NB4 (cell line): ENCODE data around the gene FANCC.

Experiments used
- DNase-seq: peaks from one replicate; pipeline ENCODE4 v3.0.0; 2010; ENCODE audit warnings: low read depth
- H3K4me3 ChIP-seq: one replicate; pipeline ENCODE4 v1.5.1; 2011; ENCODE audit warnings: mild to moderate bottlenecking, low read depth, low read length, moderate library complexity
- MYC ChIP-seq: IDR thresholded peaks from 2 replicates; pipeline ENCODE4 v1.6.1; 2011; ENCODE audit warnings: low read depth, low read length
- POLR2A ChIP-seq: IDR thresholded peaks from 2 replicates; pipeline ENCODE4 v1.6.1; 2011; ENCODE audit warnings: mild to moderate bottlenecking; ENCODE audit not compliant: insufficient read length; ENCODE audit errors: extremely low read depth
- TF ChIP-seq, protein P1 (sequence below): IDR thresholded peaks from one replicate; pipeline ENCODE4 v1.5.1; 2012; ENCODE audit warnings: low read depth, low read length
- TF ChIP-seq, protein P2 (sequence below): IDR thresholded peaks from 2 replicates; pipeline ENCODE4 v1.6.1; 2011; ENCODE audit warnings: low read depth, low read length

FANCC gene

DNA sequence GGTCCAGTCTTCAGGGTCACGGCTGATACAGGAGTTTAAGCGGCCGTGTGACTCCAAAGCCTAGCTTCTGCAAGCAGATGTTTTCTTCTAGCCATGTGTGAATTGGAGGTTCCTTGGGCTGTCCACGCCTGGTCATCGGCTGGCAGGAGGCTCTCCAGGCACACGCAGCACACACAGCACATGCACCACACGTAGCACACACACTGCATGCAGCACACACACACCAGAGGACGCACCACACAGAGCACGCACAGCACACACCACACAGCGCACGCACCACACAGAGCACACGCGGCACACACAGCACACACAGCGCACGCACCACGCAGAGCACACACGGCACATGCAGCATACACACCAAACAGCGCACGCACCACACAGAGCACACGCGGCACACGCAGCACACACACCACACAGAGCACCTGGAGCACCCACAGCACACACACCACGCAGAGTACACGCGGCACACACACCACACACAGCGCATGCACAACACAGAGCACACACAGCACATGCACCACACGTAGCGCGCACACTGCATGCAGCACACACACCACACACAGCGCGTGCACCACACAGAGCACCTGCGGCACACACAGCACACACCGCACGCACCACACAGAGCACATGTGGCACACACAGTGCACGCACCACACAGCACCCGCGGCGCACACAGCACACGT lies 234.3 kb downstream of the FANCC start:
- DNase-seq, result no peak
- TF ChIP-seq MYC (no peak), POLR2A (no peak)
- TF ChIP-seq, protein P1, sequence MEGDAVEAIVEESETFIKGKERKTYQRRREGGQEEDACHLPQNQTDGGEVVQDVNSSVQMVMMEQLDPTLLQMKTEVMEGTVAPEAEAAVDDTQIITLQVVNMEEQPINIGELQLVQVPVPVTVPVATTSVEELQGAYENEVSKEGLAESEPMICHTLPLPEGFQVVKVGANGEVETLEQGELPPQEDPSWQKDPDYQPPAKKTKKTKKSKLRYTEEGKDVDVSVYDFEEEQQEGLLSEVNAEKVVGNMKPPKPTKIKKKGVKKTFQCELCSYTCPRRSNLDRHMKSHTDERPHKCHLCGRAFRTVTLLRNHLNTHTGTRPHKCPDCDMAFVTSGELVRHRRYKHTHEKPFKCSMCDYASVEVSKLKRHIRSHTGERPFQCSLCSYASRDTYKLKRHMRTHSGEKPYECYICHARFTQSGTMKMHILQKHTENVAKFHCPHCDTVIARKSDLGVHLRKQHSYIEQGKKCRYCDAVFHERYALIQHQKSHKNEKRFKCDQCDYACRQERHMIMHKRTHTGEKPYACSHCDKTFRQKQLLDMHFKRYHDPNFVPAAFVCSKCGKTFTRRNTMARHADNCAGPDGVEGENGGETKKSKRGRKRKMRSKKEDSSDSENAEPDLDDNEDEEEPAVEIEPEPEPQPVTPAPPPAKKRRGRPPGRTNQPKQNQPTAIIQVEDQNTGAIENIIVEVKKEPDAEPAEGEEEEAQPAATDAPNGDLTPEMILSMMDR, result no peak
- TF ChIP-seq, protein P2, sequence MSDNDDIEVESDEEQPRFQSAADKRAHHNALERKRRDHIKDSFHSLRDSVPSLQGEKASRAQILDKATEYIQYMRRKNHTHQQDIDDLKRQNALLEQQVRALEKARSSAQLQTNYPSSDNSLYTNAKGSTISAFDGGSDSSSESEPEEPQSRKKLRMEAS, result no peak
- no peak overlapping the region for H3K4me3 ChIP-seq

DNA sequence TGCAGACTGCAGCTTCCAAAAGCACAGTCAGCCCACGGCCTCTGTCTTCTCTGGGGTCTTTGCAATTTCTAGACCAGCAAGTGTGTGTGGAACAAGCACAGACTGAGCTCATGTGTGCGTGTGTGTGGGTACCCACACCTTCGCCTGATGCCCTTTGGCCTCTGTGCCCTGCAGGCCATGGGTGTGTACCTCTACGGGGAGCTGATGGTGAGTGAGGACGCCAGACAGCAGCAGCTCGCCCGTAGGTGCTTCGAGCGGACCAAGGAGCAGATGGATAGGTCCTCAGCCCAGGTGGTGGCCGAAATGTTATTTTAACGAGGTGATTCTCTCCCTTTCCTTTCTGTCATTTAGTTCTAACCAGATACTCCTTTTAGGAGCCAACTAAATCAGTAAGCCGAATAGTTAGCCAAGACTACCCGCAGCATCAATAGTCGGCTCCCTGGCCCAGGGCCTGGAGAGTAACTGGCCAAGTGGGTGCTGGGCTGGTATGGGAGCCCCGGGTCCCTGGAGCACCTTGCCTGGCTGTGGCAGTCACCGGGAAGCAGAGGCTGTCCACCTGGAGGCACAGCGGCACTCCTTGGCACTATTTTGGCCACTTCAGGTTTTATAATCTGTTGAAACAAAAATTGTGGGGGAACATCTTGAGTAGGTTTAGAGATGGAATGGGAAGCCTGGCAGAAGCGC lies 235.0 kb downstream of the FANCC start:
- DNase-seq, result no peak
- no peak overlapping the region for H3K4me3 ChIP-seq
- TF ChIP-seq, protein P1, result no peak
- TF ChIP-seq MYC, result no peak
- TF ChIP-seq POLR2A, result no peak
- TF ChIP-seq, protein P2, result no peak

DNA sequence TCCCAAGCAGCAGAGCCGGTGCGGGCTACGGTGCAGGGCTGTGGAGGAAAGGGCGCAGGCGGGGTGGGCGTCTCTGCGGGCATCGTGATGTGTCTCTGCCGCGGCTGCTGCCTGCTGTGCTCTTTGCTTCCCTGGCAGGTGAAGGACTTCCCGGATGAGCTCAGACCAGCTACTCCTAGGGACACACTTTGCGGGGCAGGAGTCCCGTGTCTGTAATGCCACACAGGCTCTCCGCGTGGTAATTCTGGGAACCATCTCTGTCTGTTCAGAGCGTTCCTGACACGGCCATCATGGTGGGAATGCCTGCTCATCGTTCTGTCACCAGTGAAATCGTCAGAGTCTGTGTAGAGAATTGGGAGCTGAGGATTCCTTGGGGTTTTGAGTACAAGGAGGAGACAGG lies 235.5 kb downstream of the FANCC start:
- TF ChIP-seq, protein P1, result no peak
- TF ChIP-seq, protein P2, result no peak
- TF ChIP-seq MYC (no peak), POLR2A (no peak)
- DNase-seq, result no peak
- H3K4me3 ChIP-seq, result no peak overlapping the region

DNA sequence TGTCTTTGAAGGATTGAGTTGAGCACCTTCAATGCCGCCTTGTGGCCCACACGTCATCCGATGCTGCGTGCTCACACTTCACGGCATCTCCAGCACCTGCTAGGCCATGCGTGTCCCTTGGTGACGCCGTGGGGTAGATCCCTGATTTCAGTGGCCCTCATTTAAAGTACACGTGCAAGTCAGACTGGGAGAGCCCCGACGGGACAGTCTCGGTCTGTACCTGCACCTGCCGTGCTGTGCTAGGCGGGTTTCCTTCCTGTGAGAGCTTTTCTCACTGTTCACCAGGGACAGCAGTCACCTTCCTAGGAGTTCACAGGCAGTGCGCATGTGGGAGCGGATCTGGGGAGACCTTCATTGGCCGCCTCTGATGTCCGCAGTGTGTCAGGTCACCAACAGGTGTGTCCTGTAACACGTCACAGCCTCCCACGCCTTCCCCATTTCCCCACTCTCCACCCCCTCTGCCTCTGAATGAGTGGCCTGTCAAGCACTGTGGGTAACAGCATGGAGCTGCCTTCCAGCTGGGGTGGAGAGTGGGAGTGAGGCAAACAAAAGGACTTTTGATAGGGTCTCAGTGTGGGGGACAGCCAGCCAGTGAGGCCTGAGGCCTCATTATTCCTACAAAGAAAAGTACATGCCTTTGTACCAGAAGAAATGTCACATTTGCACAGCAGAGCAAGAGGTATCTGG lies 236.4 kb downstream of the FANCC start:
- no peak overlapping the region for H3K4me3 ChIP-seq
- no peak for TF ChIP-seq POLR2A
- TF ChIP-seq, protein P1, result no peak
- TF ChIP-seq MYC, result no peak
- TF ChIP-seq, protein P2, result no peak
- DNase-seq, result no peak

- no peak for DNase-seq
- H3K4me3 ChIP-seq, result no peak overlapping the region
- TF ChIP-seq MYC, result no peak
- TF ChIP-seq, protein P2, result no peak
- TF ChIP-seq POLR2A, result no peak
- TF ChIP-seq, protein P1, result no peak
These were observed 238.0 kb downstream of the FANCC start for GRCh38 chr9:95079461-95079860.
